Common myeloid progenitor, CD34-positive (primary cell): Measurements from ENCODE around the gene TIMM29.

Experiments used
- CTCF ChIA-PET: fragments of 350-600 bp; sonication (Branson Sonifier 250); formaldehyde crosslinking; loops from one replicate; lab custom pipeline; 2021; ENCODE audit warnings: antibody characterized with exemption; lab: Charles Lee
- POLR2A ChIA-PET: fragments of 350-600 bp; sonication (Branson Sonifier 250); formaldehyde crosslinking; loops from one replicate; lab custom pipeline; 2021; ENCODE audit warnings: antibody characterized with exemption; lab: Charles Lee
- DNase-seq, 3 donors: peaks; one replicate each; pipeline versions ENCODE4 v3.0.0 to v3.0.0-alpha.2; 2013
- H3K27ac ChIP-seq, 2 experiments: 1 replicate in 1 of 2; 2 replicates in 1 of 2; pipeline ENCODE4 v1.7.0; 2013; ENCODE audit warnings: inconsistent platforms in 2 of 2, low read length in 2 of 2, mild to moderate bottlenecking in 2 of 2, low read depth in 1 of 2, moderate library complexity in 1 of 2; ENCODE audit not compliant: severe bottlenecking in 2 of 2, insufficient read depth in 1 of 2, poor library complexity in 1 of 2
- H3K27me3 ChIP-seq, 5 experiments: replicated peaks in 2 of 5; 1 replicate in 3 of 5; 2 replicates in 2 of 5; pipeline versions ENCODE4 v1.6.1 to v1.7.0; 2013; ENCODE audit warnings: low read length in 4 of 5, mild to moderate bottlenecking in 2 of 5, moderate library complexity in 2 of 5, inconsistent platforms in 1 of 5; ENCODE audit not compliant: insufficient read depth in 5 of 5, control insufficient read depth in 4 of 5
- H3K36me3 ChIP-seq, 4 experiments: 1 replicate in 2 of 4; 2 replicates in 2 of 4; pipeline versions ENCODE4 v1.6.1 to v1.7.0; 2013; ENCODE audit warnings: low read length in 3 of 4, control low read depth in 1 of 4, mild to moderate bottlenecking in 1 of 4; ENCODE audit not compliant: control insufficient read depth in 4 of 4, insufficient read depth in 4 of 4
- H3K4me1 ChIP-seq, 4 experiments: 1 replicate in 3 of 4; 2 replicates in 1 of 4; pipeline versions ENCODE4 v1.6.1 to v1.7.1; 2013; ENCODE audit warnings: low read length in 3 of 4, mild to moderate bottlenecking in 3 of 4, control low read depth in 1 of 4, inconsistent platforms in 1 of 4, moderate library complexity in 1 of 4; ENCODE audit not compliant: control insufficient read depth in 4 of 4, insufficient read depth in 4 of 4; ENCODE audit errors: control extremely low read depth in 1 of 4
- H3K4me3 ChIP-seq, 7 experiments: 1 replicate in 4 of 7; 2 replicates in 3 of 7; pipeline versions ENCODE4 v1.5.1 to v1.7.0; 2013; ENCODE audit warnings: mild to moderate bottlenecking in 7 of 7, low read length in 6 of 7, moderate library complexity in 6 of 7, inconsistent platforms in 2 of 7, low read depth in 2 of 7, control low read depth in 1 of 7; ENCODE audit not compliant: insufficient read depth in 4 of 7, control insufficient read depth in 1 of 7; ENCODE audit errors: extremely low read depth in 1 of 7
- H3K9me3 ChIP-seq, 5 experiments: 1 replicate in 4 of 5; 2 replicates in 1 of 5; pipeline versions ENCODE4 v1.6.1 to v1.7.1; 2013; ENCODE audit warnings: low read length in 4 of 5, mild to moderate bottlenecking in 2 of 5, inconsistent platforms in 1 of 5, low read depth in 1 of 5, moderate library complexity in 1 of 5; ENCODE audit not compliant: control insufficient read depth in 4 of 5, insufficient read depth in 2 of 5; ENCODE audit errors: control extremely low read depth in 1 of 5
- WGBS: methylation state at CpG from one replicate; pipeline ENCODE4 v1.1.5; 2013; ENCODE audit not compliant: insufficient coverage; 5-methylcytosine and 5-hydroxymethylcytosine counted together

Gene TIMM29

GRCh38 chr19:10919352-10920287, 9.0 kb upstream of the TIMM29 start:
- peaks cover 7 to 79% (median 49%) of the 10 kb centered on the region in 4 experiments for H3K36me3 ChIP-seq
- no peak for DNase-seq
- no peak overlapping the region for H3K27ac ChIP-seq
- ChIA-PET CTCF (interaction anchor here (0.6 to 1.2 kb wide), 2 partner anchors 42 to 61 kb away, joined by 3 read pairs; no protein-coding TSS in a partner anchor), POLR2A (no interaction called here)
- 93% methylated on average over 23 of the region's 26 CpGs for WGBS
- H3K9me3 ChIP-seq, result no peaks in the 10 kb centered on the region
- H3K4me1 ChIP-seq, result no peaks in the 10 kb centered on the region
- no peaks in the 10 kb centered on the region for H3K27me3 ChIP-seq
- H3K4me3 ChIP-seq, result no peak overlapping the region

GRCh38 chr19:10920288-10920655, 8.3 kb upstream of the TIMM29 start:
- ChIA-PET CTCF (interaction anchor here (0.6 kb wide), 1 partner anchor 61 kb away, joined by 3 read pairs; no protein-coding TSS in a partner anchor), POLR2A (no interaction called here)
- no peaks in the 10 kb centered on the region for H3K27me3 ChIP-seq
- 96% methylated on average over 10 of the region's 10 CpGs for WGBS
- H3K36me3 ChIP-seq, result peaks cover 7 to 76% (median 50%) of the 10 kb centered on the region in 4 experiments
- DNase-seq, result no peak
- H3K27ac ChIP-seq, result no peak overlapping the region
- no peaks in the 10 kb centered on the region for H3K4me1 ChIP-seq
- no peak overlapping the region for H3K4me3 ChIP-seq
- H3K9me3 ChIP-seq, result no peaks in the 10 kb centered on the region

GRCh38 chr19:10920781-10921180, 7.8 kb upstream of the TIMM29 start:
- Histone ChIP-seq H3K9me3 (no peaks in the 10 kb centered on the region), H3K27me3 (no peaks in the 10 kb centered on the region), H3K4me3 (no peak overlapping the region), H3K36me3 (peaks cover 10 to 79% (median 50%) of the 10 kb centered on the region in 4 experiments), H3K4me1 (no peaks in the 10 kb centered on the region), H3K27ac (no peak overlapping the region)
- POLR2A ChIA-PET, result no interaction called here
- WGBS, result 96% methylated on average over 15 of the region's 16 CpGs
- no peak for DNase-seq
- CTCF ChIA-PET, result no interaction called here

GRCh38 chr19:10921199-10921909, 7.3 kb upstream of the TIMM29 start:
- WGBS, result 92% methylated on average over 36 of the region's 43 CpGs
- no peak for DNase-seq
- Histone ChIP-seq H3K36me3 (peaks cover 10 to 74% (median 48%) of the 10 kb centered on the region in 4 experiments), H3K4me1 (no peaks in the 10 kb centered on the region), H3K27me3 (no peaks in the 10 kb centered on the region), H3K27ac (no peak overlapping the region), H3K4me3 (no peak overlapping the region), H3K9me3 (no peaks in the 10 kb centered on the region)
- ChIA-PET CTCF (no interaction called here), POLR2A (no interaction called here)

- H3K36me3 ChIP-seq, result peaks cover 6 to 69% (median 46%) of the 10 kb centered on the region in 4 experiments
- no peak overlapping the region for H3K27ac ChIP-seq
- DNase-seq, result no peak
- no peaks in the 10 kb centered on the region for H3K27me3 ChIP-seq
- no peaks in the 10 kb centered on the region for H3K9me3 ChIP-seq
- CTCF ChIA-PET, result no interaction called here
- WGBS, result 93% methylated on average over 21 of the region's 33 CpGs
- H3K4me1 ChIP-seq, result no peaks in the 10 kb centered on the region
- no peak overlapping the region for H3K4me3 ChIP-seq
- POLR2A ChIA-PET, result no interaction called here
Observed at GRCh38 chr19:10921910-10922637, 6.5 kb upstream of the TIMM29 start.

- CTCF ChIA-PET, result no interaction called here
- POLR2A ChIA-PET, result no interaction called here
- 100% methylated on average over 1 of the region's 13 CpGs for WGBS
Observed at GRCh38 chr19:10922638-10923014, 6.0 kb upstream of the TIMM29 start.

More at GRCh38 chr19:10922638-10923014, 6.0 kb upstream of the TIMM29 start:
- no peaks in the 10 kb centered on the region for H3K9me3 ChIP-seq
- DNase-seq, result no peak
- H3K27me3 ChIP-seq, result no peaks in the 10 kb centered on the region
- H3K4me1 ChIP-seq, result peaks cover 0 to 5% (median 5%) of the 10 kb centered on the region in 4 experiments
- no peak overlapping the region for H3K4me3 ChIP-seq
- H3K36me3 ChIP-seq, result peaks cover 6 to 69% (median 46%) of the 10 kb centered on the region in 4 experiments
- H3K27ac ChIP-seq, result no peak overlapping the region
